RWPE2 (cell line): ENCODE data around the gene EID3.

Source experiments
- ATAC-seq: fragments of 200-7000 bp; cut with Tn5 transposase; 3 replicates; pipeline ENCODE4 v1.9.1; 2021; ENCODE audit warnings: low read depth
- DNase-seq: peaks from one replicate; pipeline ENCODE4 v3.0.0-alpha.2; 2020; ENCODE audit warnings: low spot score
- H3K27ac ChIP-seq: fragments of 450-650 bp; 2 replicates; pipeline ENCODE4 v1.5.1; 2017; ENCODE audit warnings: mild to moderate bottlenecking; ENCODE audit not compliant: poor library complexity, severe bottlenecking
- H3K27me3 ChIP-seq: fragments of 250-450 bp; sonication (Bioruptor Pico); 2 replicates; pipeline ENCODE4 v1.5.1; 2021; ENCODE audit warnings: mild to moderate bottlenecking, moderate library complexity; ENCODE audit not compliant: insufficient read depth, poor library complexity, severe bottlenecking
- H3K36me3 ChIP-seq: fragments of 250-450 bp; sonication (Bioruptor Pico); 2 replicates; pipeline ENCODE4 v1.5.1; 2020; ENCODE audit warnings: low read depth, mild to moderate bottlenecking, moderate library complexity
- H3K4me1 ChIP-seq: fragments of 250-450 bp; sonication (Bioruptor Pico); 2 replicates; pipeline ENCODE4 v1.5.1; 2021; ENCODE audit warnings: mild to moderate bottlenecking, moderate library complexity; ENCODE audit not compliant: insufficient read depth, poor library complexity, severe bottlenecking
- H3K4me3 ChIP-seq: fragments of 250-450 bp; sonication (Bioruptor Pico); 2 replicates; pipeline ENCODE4 v1.5.1; 2021; ENCODE audit warnings: mild to moderate bottlenecking, moderate library complexity; ENCODE audit not compliant: severe bottlenecking
- H3K9me3 ChIP-seq: fragments of 250-450 bp; sonication (Bioruptor Pico); 2 replicates; pipeline ENCODE4 v1.5.1; 2021; ENCODE audit warnings: mild to moderate bottlenecking, moderate library complexity; ENCODE audit not compliant: severe bottlenecking
- TF ChIP-seq, protein P1 (sequence below): fragments of 450-650 bp; IDR thresholded peaks from one replicate; pipeline ENCODE4 v1.5.1; 2017; ENCODE audit warnings: mild to moderate bottlenecking, moderate library complexity; ENCODE audit not compliant: poor library complexity, severe bottlenecking

Gene EID3

DNA sequence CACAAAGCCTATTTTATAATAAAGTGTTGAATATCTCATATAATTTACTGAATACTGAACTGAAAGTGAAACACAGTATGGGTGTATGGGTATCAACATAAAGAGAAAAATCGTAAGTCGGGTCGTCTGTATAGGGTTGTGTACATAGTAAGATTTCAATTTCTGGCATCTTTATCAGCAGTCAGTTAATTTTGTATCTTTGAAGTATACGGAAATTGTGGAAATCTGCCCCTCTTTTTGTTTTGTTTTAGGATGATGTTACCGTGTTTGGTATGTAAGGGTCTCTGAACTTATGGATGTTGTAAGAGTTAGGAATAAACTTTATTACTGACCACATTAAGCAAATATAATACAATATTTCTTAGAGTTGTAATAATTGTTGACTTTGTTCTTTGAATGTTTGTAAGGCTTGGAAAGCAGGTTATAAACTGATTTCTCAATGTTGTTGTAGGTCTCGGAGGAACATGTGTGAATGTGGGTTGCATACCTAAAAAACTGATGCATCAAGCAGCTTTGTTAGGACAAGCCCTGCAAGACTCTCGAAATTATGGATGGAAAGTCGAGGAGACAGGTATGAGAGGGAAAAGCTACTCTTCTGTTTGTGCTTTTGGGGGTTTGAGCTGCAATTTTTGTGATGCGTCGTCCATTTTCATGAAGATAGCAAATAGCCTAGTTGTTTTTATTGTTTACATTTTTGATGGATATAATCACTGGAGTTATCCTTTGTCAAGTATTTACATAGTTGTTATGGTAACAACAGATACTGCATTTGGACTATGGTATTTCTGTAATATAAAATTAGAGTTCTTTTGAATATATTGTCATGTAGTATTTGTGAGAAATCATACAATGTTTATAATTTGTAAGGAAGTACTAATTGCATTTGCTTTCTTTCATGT lies 12.0 kb downstream of the EID3 start:
- DNase-seq, result no peak
- no peaks in the 10 kb centered on the region for H3K27me3 ChIP-seq
- no peaks in the 10 kb centered on the region for H3K4me1 ChIP-seq
- ATAC-seq, result no peak
- H3K4me3 ChIP-seq, result no peak overlapping the region
- TF ChIP-seq, protein P1, sequence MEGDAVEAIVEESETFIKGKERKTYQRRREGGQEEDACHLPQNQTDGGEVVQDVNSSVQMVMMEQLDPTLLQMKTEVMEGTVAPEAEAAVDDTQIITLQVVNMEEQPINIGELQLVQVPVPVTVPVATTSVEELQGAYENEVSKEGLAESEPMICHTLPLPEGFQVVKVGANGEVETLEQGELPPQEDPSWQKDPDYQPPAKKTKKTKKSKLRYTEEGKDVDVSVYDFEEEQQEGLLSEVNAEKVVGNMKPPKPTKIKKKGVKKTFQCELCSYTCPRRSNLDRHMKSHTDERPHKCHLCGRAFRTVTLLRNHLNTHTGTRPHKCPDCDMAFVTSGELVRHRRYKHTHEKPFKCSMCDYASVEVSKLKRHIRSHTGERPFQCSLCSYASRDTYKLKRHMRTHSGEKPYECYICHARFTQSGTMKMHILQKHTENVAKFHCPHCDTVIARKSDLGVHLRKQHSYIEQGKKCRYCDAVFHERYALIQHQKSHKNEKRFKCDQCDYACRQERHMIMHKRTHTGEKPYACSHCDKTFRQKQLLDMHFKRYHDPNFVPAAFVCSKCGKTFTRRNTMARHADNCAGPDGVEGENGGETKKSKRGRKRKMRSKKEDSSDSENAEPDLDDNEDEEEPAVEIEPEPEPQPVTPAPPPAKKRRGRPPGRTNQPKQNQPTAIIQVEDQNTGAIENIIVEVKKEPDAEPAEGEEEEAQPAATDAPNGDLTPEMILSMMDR, result no peak
- H3K36me3 ChIP-seq, result peaks cover 100% of the 10 kb centered on the region
- H3K27ac ChIP-seq, result no peak overlapping the region
- no peaks in the 10 kb centered on the region for H3K9me3 ChIP-seq

DNA sequence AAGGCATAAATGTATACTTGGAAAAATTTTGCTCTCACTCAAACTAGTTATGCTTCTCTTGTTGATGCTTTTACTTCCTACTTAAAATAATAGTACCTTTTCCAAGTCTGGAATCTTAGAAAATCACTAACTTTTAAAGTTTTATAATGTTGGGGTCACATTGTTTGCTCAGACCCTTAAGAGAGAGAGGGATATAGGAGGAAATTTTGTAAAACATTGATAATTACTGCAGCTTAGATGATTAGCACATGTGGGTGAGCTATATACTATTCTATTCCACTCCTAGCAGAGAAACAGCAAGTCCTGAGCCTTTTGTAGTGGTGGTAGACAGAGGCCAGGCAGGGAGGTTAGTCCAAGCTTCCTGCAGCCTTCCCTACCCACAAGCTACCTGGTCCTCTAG lies 13.4 kb downstream of the EID3 start:
- TF ChIP-seq, protein P1, result no peak
- no peaks in the 10 kb centered on the region for H3K4me1 ChIP-seq
- no peak for ATAC-seq

DNA sequence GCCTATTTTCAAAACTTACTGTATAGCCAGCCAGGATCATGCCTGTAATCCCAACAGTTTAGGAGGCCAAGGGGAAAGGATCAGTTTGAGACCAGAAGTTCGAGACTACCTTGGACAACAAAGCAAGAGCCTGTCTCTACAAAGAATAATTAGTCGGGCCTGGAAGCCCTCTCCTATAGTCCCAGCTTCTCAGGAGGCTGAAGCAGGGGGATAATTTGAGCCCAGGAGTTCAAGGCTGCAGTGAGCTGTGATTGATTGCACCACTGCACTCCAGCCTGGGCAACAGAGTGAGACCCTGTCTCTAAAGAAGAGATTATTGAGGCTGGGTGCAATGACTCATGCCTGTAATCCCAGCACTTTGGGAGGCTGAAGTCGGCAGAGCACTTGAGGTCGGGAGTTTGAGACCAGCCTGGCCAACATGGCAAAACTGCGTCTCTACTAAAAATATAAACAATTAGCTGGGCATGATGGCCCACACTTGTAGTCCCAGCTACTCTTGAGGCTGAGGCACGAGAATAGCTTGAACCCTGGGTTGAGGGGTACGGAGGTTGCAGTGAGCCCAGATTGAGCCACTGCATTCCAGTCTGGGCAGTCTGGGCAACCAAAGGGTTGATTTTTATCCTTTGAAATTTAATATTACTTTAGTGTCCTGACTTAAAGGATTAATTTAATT lies 14.1 kb downstream of the EID3 start:
- peaks cover 100% of the 10 kb centered on the region for H3K36me3 ChIP-seq
- H3K27ac ChIP-seq, result no peak overlapping the region

More for the DNA sequence above, 13.4 kb downstream of the EID3 start:
- no peak for DNase-seq
- peaks cover 100% of the 10 kb centered on the region for H3K36me3 ChIP-seq
- H3K4me3 ChIP-seq, result no peak overlapping the region
- no peak overlapping the region for H3K27ac ChIP-seq
- no peaks in the 10 kb centered on the region for H3K27me3 ChIP-seq
- no peaks in the 10 kb centered on the region for H3K9me3 ChIP-seq

DNA sequence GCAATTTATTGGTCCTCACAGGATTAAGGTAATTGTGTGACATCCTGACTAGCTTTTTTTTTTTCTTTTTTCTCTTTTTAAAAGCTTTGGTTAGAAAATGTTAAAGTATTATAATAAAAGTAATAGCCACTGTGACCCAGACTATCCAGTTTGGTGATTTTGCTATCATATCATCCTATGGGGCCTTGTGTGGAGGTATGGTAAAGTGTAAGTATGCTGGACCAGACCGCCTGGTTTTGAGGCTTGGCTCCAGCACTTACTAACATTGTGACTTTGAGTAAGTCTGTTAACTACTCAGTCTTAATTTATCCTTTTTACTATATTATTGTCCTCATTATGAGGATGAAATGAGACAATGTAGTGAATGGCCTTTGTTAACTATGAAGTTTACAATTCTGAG lies 15.5 kb downstream of the EID3 start:
- H3K4me3 ChIP-seq, result no peak overlapping the region
- TF ChIP-seq, protein P1, result no peak
- H3K4me1 ChIP-seq, result no peaks in the 10 kb centered on the region
- no peak overlapping the region for H3K27ac ChIP-seq
- DNase-seq (no peak), ATAC-seq (no peak)
- no peaks in the 10 kb centered on the region for H3K27me3 ChIP-seq
- H3K36me3 ChIP-seq, result peaks cover 91% of the 10 kb centered on the region
- H3K9me3 ChIP-seq, result no peaks in the 10 kb centered on the region

More for the DNA sequence above, 14.1 kb downstream of the EID3 start:
- ATAC-seq (no peak), DNase-seq (no peak)
- TF ChIP-seq, protein P1, result no peak
- no peak overlapping the region for H3K4me3 ChIP-seq
- H3K4me1 ChIP-seq, result no peaks in the 10 kb centered on the region
- H3K9me3 ChIP-seq, result no peaks in the 10 kb centered on the region
- no peaks in the 10 kb centered on the region for H3K27me3 ChIP-seq
